Astrocyte (in vitro differentiated cells and primary cell): ENCODE data around the gene SDK1. TPM values are rescaled to one million over a fixed set of nuclear protein-coding genes. Genes with fewer than 3 reads are reported as not detected.

ENCODE experiments used
- DNase-seq: peaks from one replicate; pipeline ENCODE4 v3.0.0-alpha.2; 2010; ENCODE audit warnings: low read depth
- FAIRE-seq: peaks from 2 replicates; lab custom pipeline; 2011; peaks lifted over from hg19 to GRCh38; lab: Jason Lieb, UNC
- H2AFZ ChIP-seq: 2 replicates; pipeline ENCODE4 v1.6.0; 2012; ENCODE audit warnings: low read depth, low read length, inconsistent platforms
- H3K27ac ChIP-seq: 2 replicates; pipeline ENCODE4 v1.5.1; 2011; ENCODE audit warnings: low read depth, low read length, inconsistent platforms
- H3K27me3 ChIP-seq: 2 replicates; pipeline ENCODE4 v1.6.0; 2011; ENCODE audit warnings: low read length, inconsistent platforms; ENCODE audit not compliant: insufficient read depth
- H3K36me3 ChIP-seq: 2 replicates; pipeline ENCODE4 v1.5.1; 2011; ENCODE audit warnings: low read length, inconsistent platforms; ENCODE audit not compliant: insufficient read depth
- H3K4me1 ChIP-seq: 2 replicates; pipeline ENCODE4 v1.5.1; 2011; ENCODE audit warnings: low read length, inconsistent platforms; ENCODE audit not compliant: insufficient read depth
- H3K4me2 ChIP-seq: 2 replicates; pipeline ENCODE4 v1.6.0; 2012; ENCODE audit warnings: low read length, inconsistent platforms
- H3K4me3 ChIP-seq: 2 replicates; pipeline ENCODE4 v1.5.1; 2011; ENCODE audit warnings: low read depth, mild to moderate bottlenecking, low read length, inconsistent platforms; ENCODE audit not compliant: insufficient read depth
- H3K79me2 ChIP-seq: 2 replicates; pipeline ENCODE4 v1.6.0; 2012; ENCODE audit warnings: mild to moderate bottlenecking, low read length, inconsistent platforms; ENCODE audit not compliant: insufficient read depth
- H3K9ac ChIP-seq: 2 replicates; pipeline ENCODE4 v1.6.0; 2012; ENCODE audit warnings: mild to moderate bottlenecking, low read length, inconsistent platforms
- H3K9me3 ChIP-seq: 2 replicates; pipeline ENCODE4 v1.5.1; 2012; ENCODE audit warnings: low read depth, mild to moderate bottlenecking, low read length, inconsistent platforms; ENCODE audit not compliant: insufficient read depth
- H4K20me1 ChIP-seq: 2 replicates; pipeline ENCODE4 v1.6.0; 2012; ENCODE audit warnings: low read length, inconsistent platforms; ENCODE audit not compliant: insufficient read depth
- H3K27ac Mint-ChIP-seq: one replicate; pipeline ENCODE4 v1.8.0; 2021; ENCODE audit warnings: mild to moderate bottlenecking, mixed read lengths; ENCODE audit not compliant: unreplicated experiment
- H3K27me3 Mint-ChIP-seq: one replicate; pipeline ENCODE4 v1.8.0; 2021; ENCODE audit warnings: low read depth, mixed read lengths; ENCODE audit not compliant: unreplicated experiment
- H3K36me3 Mint-ChIP-seq: one replicate; pipeline ENCODE4 v1.8.0; 2021; ENCODE audit warnings: low read depth, mixed read lengths; ENCODE audit not compliant: unreplicated experiment
- H3K4me1 Mint-ChIP-seq: one replicate; pipeline ENCODE4 v1.8.0; 2021; ENCODE audit warnings: low read depth, mixed read lengths; ENCODE audit not compliant: unreplicated experiment
- H3K4me3 Mint-ChIP-seq: one replicate; pipeline ENCODE4 v1.8.0; 2021; ENCODE audit warnings: mild to moderate bottlenecking, moderate library complexity, mixed read lengths; ENCODE audit not compliant: unreplicated experiment
- H3K9me3 Mint-ChIP-seq: one replicate; pipeline ENCODE4 v1.8.0; 2021; ENCODE audit warnings: mild to moderate bottlenecking, mixed read lengths; ENCODE audit not compliant: unreplicated experiment
- EZH2 ChIP-seq: IDR thresholded peaks from 2 replicates; pipeline ENCODE4 v1.6.1; 2012; ENCODE audit warnings: mild to moderate bottlenecking, low read length, inconsistent platforms; ENCODE audit not compliant: insufficient read depth
- total RNA-seq: library from RNA; stranded (reverse); gene quantifications from 2 replicates; pipeline ENCODE4 v1.2.1, GENCODE V29; 2021
- TF ChIP-seq, protein P1 (sequence below): IDR thresholded peaks from 2 replicates; pipeline ENCODE4 v1.5.1; 2011; ENCODE audit warnings: low read depth, mild to moderate bottlenecking, inconsistent platforms, low read length, moderate library complexity; ENCODE audit not compliant: insufficient read depth

Gene SDK1
- total RNA-seq, 1 donor from 2014 or later, result 4.2 TPM

DNA sequence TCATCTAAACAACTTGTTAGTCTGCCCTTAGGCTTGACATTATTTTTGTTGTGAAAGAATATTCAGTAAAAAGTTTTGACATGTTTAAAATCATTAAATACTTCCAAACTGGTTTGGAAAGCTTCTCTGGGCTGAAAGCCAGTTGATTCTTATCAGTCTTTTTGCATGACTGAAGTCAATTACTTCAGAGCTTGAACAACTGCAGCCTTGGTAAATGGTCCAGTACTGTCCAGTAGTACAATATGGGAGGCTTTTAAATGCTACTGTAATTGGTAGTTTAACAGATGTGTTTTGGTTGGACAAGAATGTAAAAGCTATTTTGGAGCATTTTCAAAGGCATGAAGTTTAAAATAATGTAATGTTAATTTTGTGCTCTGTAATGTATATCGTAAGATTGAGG is 103.4 kb downstream of the SDK1 start:
- no peak overlapping the region for H3K27ac ChIP-seq

DNA sequence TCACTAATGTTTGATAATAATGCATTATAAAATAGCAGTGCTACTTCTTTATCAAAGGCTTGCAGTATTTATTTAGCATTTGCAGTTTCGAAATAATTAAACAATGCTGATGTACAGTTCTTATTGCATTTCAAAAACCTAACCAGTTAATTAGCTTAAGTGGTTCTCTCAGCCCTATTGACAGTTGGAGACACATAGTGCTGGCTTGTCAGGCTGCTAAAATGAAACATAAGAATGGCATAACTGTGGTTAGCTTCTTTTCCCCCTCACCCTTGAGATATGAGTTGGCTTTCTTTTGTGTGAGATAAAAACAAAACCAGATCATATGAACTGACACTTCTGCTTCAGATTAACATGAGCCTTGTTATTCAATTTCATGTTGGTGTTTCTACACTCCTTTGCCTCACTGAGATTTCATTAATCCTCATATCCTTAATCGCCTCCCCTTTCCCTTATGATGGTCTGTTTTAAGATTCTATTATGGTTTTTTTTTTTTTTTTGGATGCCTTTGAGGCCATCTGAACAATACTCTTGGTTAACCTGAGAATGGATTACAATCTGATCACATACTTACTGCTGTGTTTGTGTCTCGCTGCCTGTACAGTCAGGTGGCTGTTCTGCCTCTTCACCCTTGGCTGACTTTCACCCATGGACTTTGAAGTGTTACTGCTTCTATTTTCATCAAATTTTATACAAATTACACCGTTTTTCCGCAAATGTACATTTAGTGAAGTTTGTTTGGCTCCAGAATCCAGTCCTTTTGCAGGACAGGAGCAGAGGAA is 108.0 kb downstream of the SDK1 start:
- H3K4me3 ChIP-seq, result no peak overlapping the region
- H3K9me3 ChIP-seq, result no peaks in the 10 kb centered on the region
- no peak overlapping the region for H2AFZ ChIP-seq
- H3K36me3 ChIP-seq, result no peaks in the 10 kb centered on the region
- H4K20me1 ChIP-seq, result no peaks in the 10 kb centered on the region
- no peak overlapping the region for H3K4me2 ChIP-seq
- FAIRE-seq (no peak), DNase-seq (peak; percentile 37)
- Mint-ChIP-seq H3K27me3 (peaks cover 3% of the 10 kb centered on the region), H3K9me3 (no peaks in the 10 kb centered on the region), H3K36me3 (no peaks in the 10 kb centered on the region), H3K4me1 (peaks cover 23% of the 10 kb centered on the region), H3K4me3 (no peak overlapping the region), H3K27ac (peak overlapping the region; percentile 22)
- H3K27ac ChIP-seq, result no peak overlapping the region
- TF ChIP-seq, protein P1, sequence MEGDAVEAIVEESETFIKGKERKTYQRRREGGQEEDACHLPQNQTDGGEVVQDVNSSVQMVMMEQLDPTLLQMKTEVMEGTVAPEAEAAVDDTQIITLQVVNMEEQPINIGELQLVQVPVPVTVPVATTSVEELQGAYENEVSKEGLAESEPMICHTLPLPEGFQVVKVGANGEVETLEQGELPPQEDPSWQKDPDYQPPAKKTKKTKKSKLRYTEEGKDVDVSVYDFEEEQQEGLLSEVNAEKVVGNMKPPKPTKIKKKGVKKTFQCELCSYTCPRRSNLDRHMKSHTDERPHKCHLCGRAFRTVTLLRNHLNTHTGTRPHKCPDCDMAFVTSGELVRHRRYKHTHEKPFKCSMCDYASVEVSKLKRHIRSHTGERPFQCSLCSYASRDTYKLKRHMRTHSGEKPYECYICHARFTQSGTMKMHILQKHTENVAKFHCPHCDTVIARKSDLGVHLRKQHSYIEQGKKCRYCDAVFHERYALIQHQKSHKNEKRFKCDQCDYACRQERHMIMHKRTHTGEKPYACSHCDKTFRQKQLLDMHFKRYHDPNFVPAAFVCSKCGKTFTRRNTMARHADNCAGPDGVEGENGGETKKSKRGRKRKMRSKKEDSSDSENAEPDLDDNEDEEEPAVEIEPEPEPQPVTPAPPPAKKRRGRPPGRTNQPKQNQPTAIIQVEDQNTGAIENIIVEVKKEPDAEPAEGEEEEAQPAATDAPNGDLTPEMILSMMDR, result no peak
- no peaks in the 10 kb centered on the region for H3K4me1 ChIP-seq
- no peaks in the 10 kb centered on the region for H3K27me3 ChIP-seq
- no peak overlapping the region for H3K9ac ChIP-seq
- no peaks in the 10 kb centered on the region for H3K79me2 ChIP-seq

More for the DNA sequence above, 103.4 kb downstream of the SDK1 start:
- TF ChIP-seq, protein P1, result no peak
- no peak for TF ChIP-seq EZH2
- Histone ChIP-seq H3K79me2 (no peaks in the 10 kb centered on the region), H2AFZ (no peak overlapping the region), H3K4me3 (no peak overlapping the region), H4K20me1 (no peaks in the 10 kb centered on the region), H3K27me3 (no peaks in the 10 kb centered on the region), H3K4me1 (no peaks in the 10 kb centered on the region), H3K36me3 (no peaks in the 10 kb centered on the region), H3K9me3 (no peaks in the 10 kb centered on the region), H3K4me2 (no peak overlapping the region), H3K9ac (no peak overlapping the region)
- DNase-seq (peak; percentile 60), FAIRE-seq (no peak)
- H3K4me3 Mint-ChIP-seq, result no peak overlapping the region
- peaks cover 25% of the 10 kb centered on the region for H3K4me1 Mint-ChIP-seq
- no peaks in the 10 kb centered on the region for H3K36me3 Mint-ChIP-seq
- no peak overlapping the region for H3K27ac Mint-ChIP-seq
- no peaks in the 10 kb centered on the region for H3K9me3 Mint-ChIP-seq
- H3K27me3 Mint-ChIP-seq, result peaks cover 3% of the 10 kb centered on the region

DNA sequence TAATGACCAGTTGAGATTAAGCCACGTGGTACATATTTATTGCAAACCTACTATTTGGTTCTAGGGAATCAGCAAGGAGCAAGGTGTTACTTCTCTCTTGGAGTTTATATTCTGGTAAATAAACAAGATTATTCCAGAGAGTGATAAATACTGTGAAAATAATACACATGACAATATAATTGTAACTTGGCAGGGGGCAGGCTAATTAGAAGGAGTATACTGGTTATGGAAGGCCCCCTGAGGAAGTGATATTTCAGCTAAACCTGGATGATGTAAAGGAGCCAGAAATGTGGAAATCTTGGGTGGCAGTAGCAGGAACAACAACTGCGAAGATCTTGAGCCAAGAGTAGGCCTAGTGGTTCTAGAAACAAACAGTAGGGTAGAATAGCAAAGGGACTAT is 111.8 kb downstream of the SDK1 start:
- Mint-ChIP-seq H3K4me1 (peaks cover 13% of the 10 kb centered on the region), H3K9me3 (no peaks in the 10 kb centered on the region), H3K27ac (no peak overlapping the region), H3K4me3 (no peak overlapping the region), H3K27me3 (no peaks in the 10 kb centered on the region), H3K36me3 (no peaks in the 10 kb centered on the region)
- TF ChIP-seq, protein P1, result no peak
- no peak for TF ChIP-seq EZH2
- Histone ChIP-seq H3K4me3 (no peak overlapping the region), H3K79me2 (no peaks in the 10 kb centered on the region), H3K27me3 (no peaks in the 10 kb centered on the region), H3K9ac (no peak overlapping the region), H3K9me3 (no peaks in the 10 kb centered on the region), H3K36me3 (no peaks in the 10 kb centered on the region), H4K20me1 (no peaks in the 10 kb centered on the region), H2AFZ (no peak overlapping the region), H3K4me1 (no peaks in the 10 kb centered on the region), H3K27ac (no peak overlapping the region), H3K4me2 (no peak overlapping the region)
- no peak for FAIRE-seq
- DNase-seq, result no peak
